SK-N-SH treated with all-trans-retinoic acid at 6 μM for 48 hours (cell line): ENCODE results near the gene CRYGS.

Source experiments
- ATAC-seq: fragments of 200-7000 bp; cut with Tn5 transposase; 3 replicates; pipeline ENCODE4 v1.9.1; 2020; ENCODE audit warnings: mild to moderate bottlenecking, moderate library complexity
- BACH2 ChIP-seq: fragments of 250-450 bp; sonication (Bioruptor Pico); IDR thresholded peaks from 2 replicates; pipeline ENCODE4 v1.9.0; 2021; ENCODE audit warnings: mild to moderate bottlenecking, borderline replicate concordance
- CREB5 ChIP-seq: fragments of 250-450 bp; sonication (Bioruptor Pico); IDR thresholded peaks from 2 replicates; pipeline ENCODE4 v1.5.1; 2020; ENCODE audit warnings: low read depth, mild to moderate bottlenecking, moderate library complexity
- CSDC2 ChIP-seq: fragments of 250-450 bp; sonication (Bioruptor Pico); IDR thresholded peaks from 2 replicates; pipeline ENCODE4 v1.5.0; 2020; ENCODE audit warnings: mild to moderate bottlenecking, moderate library complexity
- ESRRG ChIP-seq: fragments of 250-450 bp; sonication (Bioruptor Pico); IDR thresholded peaks from 2 replicates; pipeline ENCODE4 v1.6.1; 2021; ENCODE audit warnings: mild to moderate bottlenecking
- GLIS3 ChIP-seq: fragments of 250-450 bp; sonication (Bioruptor Pico); IDR thresholded peaks from 2 replicates; pipeline ENCODE4 v1.5.0; 2020; ENCODE audit warnings: mild to moderate bottlenecking, moderate library complexity
- ISL1 ChIP-seq: fragments of 250-450 bp; sonication (Bioruptor Pico); IDR thresholded peaks from 2 replicates; pipeline ENCODE4 v2.1.2; 2022; ENCODE audit warnings: mild to moderate bottlenecking, moderate library complexity
- PPARA ChIP-seq: fragments of 250-450 bp; sonication (Bioruptor Pico); IDR thresholded peaks from 2 replicates; pipeline ENCODE4 v1.5.0; 2020; ENCODE audit warnings: mild to moderate bottlenecking, borderline replicate concordance
- RARB ChIP-seq: fragments of 250-450 bp; sonication (Bioruptor Pico); IDR thresholded peaks from 2 replicates; pipeline ENCODE4 v1.8.0; 2021; ENCODE audit warnings: mild to moderate bottlenecking, moderate library complexity
- SNAI2 ChIP-seq: fragments of 250-450 bp; sonication (Bioruptor Pico); IDR thresholded peaks from 2 replicates; pipeline ENCODE4 v1.5.0; 2020; ENCODE audit warnings: mild to moderate bottlenecking, moderate library complexity
- TCF4 ChIP-seq: fragments of 250-450 bp; sonication (Bioruptor Pico); IDR thresholded peaks from 2 replicates; pipeline ENCODE4 v1.8.0; 2021; ENCODE audit warnings: mild to moderate bottlenecking, moderate library complexity, borderline replicate concordance
- TOX ChIP-seq: fragments of 250-450 bp; sonication (Bioruptor Pico); IDR thresholded peaks from 2 replicates; pipeline ENCODE4 v1.8.0; 2021; ENCODE audit warnings: mild to moderate bottlenecking, moderate library complexity, borderline replicate concordance
- ZC3H10 ChIP-seq: fragments of 250-450 bp; sonication (Bioruptor Pico); IDR thresholded peaks from 2 replicates; pipeline ENCODE4 v1.5.1; 2021; ENCODE audit warnings: mild to moderate bottlenecking, moderate library complexity
- ZFP3 ChIP-seq: fragments of 250-450 bp; sonication (Bioruptor Pico); IDR thresholded peaks from 2 replicates; pipeline ENCODE4 v1.5.0; 2020; ENCODE audit warnings: mild to moderate bottlenecking, moderate library complexity

The CRYGS gene

GRCh38 chr3:186492385-186492984 lies 51.7 kb downstream of the CRYGS start:
- TF ChIP-seq TCF4 (CRISPR knock-in tag), result no peak
- no peak for TF ChIP-seq GLIS3

GRCh38 chr3:186489507-186489906 lies 54.7 kb downstream of the CRYGS start:
- TF ChIP-seq TOX (CRISPR knock-in tag) (no peak), ESRRG (no peak), SNAI2 (no peak), ZFP3 (CRISPR knock-in tag) (no peak), CREB5 (CRISPR knock-in tag) (no peak), PPARA (no peak), CSDC2 (no peak), RARB (no peak), ISL1 (no peak), BACH2 (CRISPR knock-in tag) (no peak), ZC3H10 (CRISPR knock-in tag) (no peak)
- no peak for ATAC-seq

More at GRCh38 chr3:186492385-186492984, 51.7 kb downstream of the CRYGS start:
- no peak for ATAC-seq
